GM12864 (cell line): ENCODE data around the gene SPATA31C1.
"Not testable (repeated sequence)": the region's sequence is repeated elsewhere in the genome, so short reads cannot be mapped to it uniquely, and the experiment has no call there.

Experiments
- DNase-seq: peaks from one replicate; pipeline ENCODE4 v3.0.0-alpha.2; 2011; ENCODE audit warnings: low read depth
- H3K4me3 ChIP-seq: 2 replicates; pipeline ENCODE4 v1.5.1; 2011; ENCODE audit warnings: mild to moderate bottlenecking, low read depth, low read length, control low read depth
- CTCF ChIP-seq: IDR thresholded peaks from 2 replicates; pipeline ENCODE4 v1.5.1; 2011; ENCODE audit warnings: low read depth, mild to moderate bottlenecking, moderate library complexity, low read length, control low read depth, inconsistent platforms; ENCODE audit errors: missing control alignments

SPATA31C1 gene

GRCh38 chr9:87917662-87918061, at the start of gene SPATA31C1:
SPATA31C1 (plus strand) TSS chr9:87917962.
- H3K4me3 ChIP-seq = not testable (repeated sequence)

DNA sequence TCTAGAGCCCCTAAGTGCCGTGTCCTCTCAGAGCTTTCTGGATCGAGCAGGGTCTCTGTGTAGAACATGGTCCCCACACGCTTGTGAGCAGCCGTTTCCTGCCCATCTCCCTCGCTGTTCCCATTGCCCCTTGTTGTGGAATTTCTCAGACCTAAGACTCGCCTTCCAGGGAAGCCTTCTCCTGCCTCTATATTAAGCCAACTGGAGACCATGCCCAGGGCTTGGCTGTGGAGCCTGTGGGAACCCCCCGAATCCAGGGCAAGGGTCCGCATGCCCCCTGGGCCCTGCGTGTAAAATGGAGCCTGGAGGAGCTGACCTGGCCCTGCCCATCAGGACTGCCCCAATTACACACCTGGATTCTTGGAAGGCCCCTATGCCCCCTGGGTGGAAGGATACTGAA, 49.6 kb upstream of the SPATA31C1 start:
- H3K4me3 ChIP-seq = no peak overlapping the region
- no peak for DNase-seq
- TF ChIP-seq CTCF = no peak

More at GRCh38 chr9:87917662-87918061, at the start of gene SPATA31C1:
- not testable (repeated sequence) for DNase-seq

DNA sequence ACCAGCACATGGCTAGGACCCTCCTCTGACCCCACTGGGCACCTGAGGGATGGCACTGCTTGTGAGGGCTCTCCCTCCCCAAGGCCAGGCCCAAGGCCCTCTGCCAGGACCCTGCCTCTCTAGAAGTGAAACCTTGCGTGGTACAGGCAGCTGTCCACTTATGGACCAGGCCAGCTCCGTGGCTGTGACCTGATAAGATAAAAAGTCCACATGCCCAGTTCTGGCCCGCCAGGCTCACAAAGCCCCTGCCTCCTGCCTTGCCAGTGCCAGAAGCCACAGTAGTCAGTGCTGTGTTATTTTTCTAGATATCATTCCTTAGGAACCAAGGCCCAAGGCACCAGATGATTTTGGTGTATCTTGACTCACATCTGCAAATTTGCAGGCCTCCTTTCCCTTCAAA, 49.1 kb upstream of the SPATA31C1 start:
- H3K4me3 ChIP-seq = no peak overlapping the region
- no peak for TF ChIP-seq CTCF
- DNase-seq = no peak

GRCh38 chr9:87869082-87869481, 48.7 kb upstream of the SPATA31C1 start:
- no peak for TF ChIP-seq CTCF
- H3K4me3 ChIP-seq = no peak overlapping the region
- DNase-seq = no peak

DNA sequence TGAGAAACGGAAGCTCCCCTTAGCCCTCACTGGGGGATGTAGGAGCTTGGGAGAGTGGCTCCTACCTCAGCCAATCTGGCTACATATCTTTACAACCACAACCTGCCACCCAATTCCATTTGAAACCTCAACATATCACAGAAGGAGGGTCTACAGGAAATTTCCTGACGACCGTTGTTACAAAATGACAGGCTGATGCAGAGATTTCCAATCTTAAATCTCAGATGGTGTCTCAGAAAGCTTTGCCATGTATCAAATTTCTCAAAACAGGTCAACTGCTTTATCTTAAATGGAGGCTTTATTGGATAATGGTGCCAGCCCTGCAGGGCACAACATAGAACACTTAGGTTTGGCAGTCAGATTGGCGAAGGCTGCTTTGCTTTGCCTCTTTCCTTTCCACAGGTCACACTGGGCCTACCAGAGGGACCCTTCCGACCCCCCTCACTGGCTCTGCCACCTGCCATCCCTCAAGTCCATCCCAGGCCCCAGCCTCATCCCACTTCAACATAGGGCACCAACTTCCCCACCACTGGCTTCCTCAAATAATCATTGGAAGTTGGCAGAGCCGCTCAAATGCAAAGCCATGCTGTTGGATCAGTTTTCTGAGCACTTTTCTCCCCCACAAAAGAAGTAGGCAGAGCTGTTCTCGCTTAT, 46.2 kb upstream of the SPATA31C1 start:
- no peak overlapping the region for H3K4me3 ChIP-seq

GRCh38 chr9:87872079-87872624, 45.6 kb upstream of the SPATA31C1 start:
- no peak for TF ChIP-seq CTCF
- no peak overlapping the region for H3K4me3 ChIP-seq
- no peak for DNase-seq

More for the DNA sequence above, 46.2 kb upstream of the SPATA31C1 start:
- DNase-seq = no peak
- no peak for TF ChIP-seq CTCF

- no peak for TF ChIP-seq CTCF
- no peak for DNase-seq
- no peak overlapping the region for H3K4me3 ChIP-seq
Measured at GRCh38 chr9:87873607-87874303, 44.0 kb upstream of the SPATA31C1 start.
